Measurements from ENCODE around the gene FARP2. TPM values are rescaled to one million over a fixed set of nuclear protein-coding genes. Genes with fewer than 3 reads are reported as not detected.

The FARP2 gene
- 11.5 and 13.9 TPM in 2 replicates for polyA plus RNA-seq (2012; rRNA removed)
- polyA plus RNA-seq (2012; cell fraction: cytosol; rRNA removed): 11.9 and 13.0 TPM in 2 replicates
- 34.1 and 68.4 TPM in 2 replicates for polyA plus RNA-seq (2012; cell fraction: nucleus; rRNA removed)

DNA sequence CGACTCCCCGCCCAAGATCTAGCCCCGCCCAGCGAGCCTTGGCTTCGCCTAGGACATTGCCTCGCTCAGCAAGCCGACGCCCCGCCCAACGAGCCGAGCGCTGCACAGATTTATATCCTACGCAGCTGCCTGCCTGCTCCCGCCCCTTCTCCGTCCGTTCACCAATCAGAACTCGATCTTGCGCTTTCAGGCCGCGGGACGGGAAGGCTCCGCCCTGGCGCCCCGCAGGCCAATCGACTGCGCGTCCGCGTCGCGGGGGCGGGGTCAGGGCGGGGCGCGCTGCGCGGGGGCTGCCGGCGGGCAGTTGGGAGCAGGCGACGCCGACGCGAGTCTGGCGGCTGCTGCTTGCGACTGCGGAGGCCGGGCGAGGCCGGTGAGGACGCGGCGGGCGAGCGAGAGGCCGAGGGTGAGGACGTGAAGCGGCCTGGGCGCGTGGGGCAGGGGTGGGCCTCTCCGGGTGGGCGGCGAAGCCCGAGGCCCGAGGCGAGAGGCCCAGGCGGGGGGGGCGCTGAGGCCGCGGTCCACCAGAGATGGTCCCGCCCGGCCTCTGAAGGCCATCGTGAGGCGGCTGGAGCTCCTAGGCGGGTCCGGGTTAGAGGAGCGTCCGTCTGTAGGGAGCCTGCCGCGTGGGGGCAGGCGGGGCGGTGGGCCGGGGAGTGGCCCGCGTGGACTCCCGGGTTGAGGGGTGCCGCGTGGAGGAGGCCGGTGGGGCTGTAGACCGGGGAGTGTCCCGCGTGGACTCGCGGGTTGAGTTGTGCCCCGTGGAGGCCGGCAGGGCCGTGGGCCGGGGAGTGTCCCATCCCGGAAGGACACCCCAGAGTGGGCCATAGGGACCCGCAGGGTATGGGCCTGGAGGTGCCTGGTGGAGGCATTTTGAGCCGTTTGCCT lies at the start of gene FARP2:
TSS of gene FARP2 (plus strand) at position 303 of the 888 bp plus-strand sequence. CDS start 16,823 bp downstream, outside the sequence.
- H2AFZ ChIP-seq (ENCODE audit: low read depth): peak within 1 kb of the TSS; percentile 37; the same call in 1 of the 2 replicates
- peak within 1 kb of the TSS; percentile 90 for H3K9ac ChIP-seq
- POLR2A ChIA-PET: interaction anchor here (1.0 kb wide), 1 partner anchor 347 kb away, joined by 3 read pairs; no protein-coding TSS in a partner anchor
- H3K27ac ChIP-seq (ENCODE audit: low read depth in 2 of 2, low read length in 1 of 2): peak within 1 kb of the TSS; percentile 59 to 72
- H3K4me2 ChIP-seq: peak within 1 kb of the TSS; percentile 78
- H3K9me2 ChIP-seq: no peaks in the 10 kb centered on the region
- CTCF ChIA-PET: no interaction called here
- peaks cover 49% of the 10 kb centered on the region for H3K79me2 ChIP-seq (ENCODE audit: insufficient read depth)
- TF ChIP-seq SIN3A (IDR thresholded peaks at IDR 0.05; ENCODE audit: borderline replicate concordance, low read depth, low read length) (0 out of 2 replicates have a peak, but pooled peaks have one; percentile 44), NRF1 (IDR thresholded peaks at IDR 0.05; ENCODE audit: low read depth, low read length) (peak; percentile 66), MXI1 (IDR thresholded peaks at IDR 0.05; ENCODE audit: low read depth, low read length) (peak; percentile 43; the same call in 1 of the 2 replicates), TCF12 (IDR thresholded peaks at IDR 0.05) (no peak), TAF1 (IDR thresholded peaks at IDR 0.05; ENCODE audit: borderline replicate concordance, low read depth, low read length) (peak; percentile 89), POLR2AphosphoS5 (IDR thresholded peaks at IDR 0.05; ENCODE audit: low read depth, low read length) (peak; percentile 80), EZH2phosphoT487 (IDR thresholded peaks at IDR 0.05; ENCODE audit: borderline replicate concordance, low read depth) (no peak), MAX (IDR thresholded peaks at IDR 0.05; ENCODE audit: low read depth) (peak; percentile 54; the same call in 1 of the 2 replicates)
- TF ChIP-seq, protein P1, sequence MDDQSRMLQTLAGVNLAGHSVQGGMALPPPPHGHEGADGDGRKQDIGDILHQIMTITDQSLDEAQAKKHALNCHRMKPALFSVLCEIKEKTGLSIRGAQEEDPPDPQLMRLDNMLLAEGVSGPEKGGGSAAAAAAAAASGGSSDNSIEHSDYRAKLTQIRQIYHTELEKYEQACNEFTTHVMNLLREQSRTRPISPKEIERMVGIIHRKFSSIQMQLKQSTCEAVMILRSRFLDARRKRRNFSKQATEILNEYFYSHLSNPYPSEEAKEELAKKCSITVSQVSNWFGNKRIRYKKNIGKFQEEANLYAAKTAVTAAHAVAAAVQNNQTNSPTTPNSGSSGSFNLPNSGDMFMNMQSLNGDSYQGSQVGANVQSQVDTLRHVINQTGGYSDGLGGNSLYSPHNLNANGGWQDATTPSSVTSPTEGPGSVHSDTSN (IDR thresholded peaks at IDR 0.05): peak; percentile 50
- H3F3A ChIP-seq (replicated peaks; ENCODE audit: insufficient read depth): peaks cover 40% of the 10 kb centered on the region
- 0% methylated on average over 26 of the region's 101 CpGs for WGBS (ENCODE audit: low lambda C conversion rate)
- peak; percentile 95 for DNase-seq
- no peaks in the 10 kb centered on the region for H3K9me3 ChIP-seq
- peaks cover 38% of the 10 kb centered on the region for H4K20me1 ChIP-seq (ENCODE audit: insufficient read depth)
- peak within 1 kb of the TSS; percentile 73 to 97 for H3K4me3 ChIP-seq (ENCODE audit: low read depth in 2 of 2, low read length in 1 of 2)
- peaks cover 23 to 39% of the 10 kb centered on the region in 2 experiments for H3K36me3 ChIP-seq (replicated peaks in 1 of 2; ENCODE audit: control insufficient read depth in 1 of 2, insufficient read depth in 2 of 2, low read length in 1 of 2)
- H3K27me3 ChIP-seq (ENCODE audit: insufficient read depth): no peaks in the 10 kb centered on the region
- peaks cover 0 to 13% of the 10 kb centered on the region in 2 experiments; a peak in 3 of 4 replicates for H3K4me1 ChIP-seq (ENCODE audit: control insufficient read depth in 1 of 2, insufficient read depth in 2 of 2, low read depth in 1 of 2, low read length in 1 of 2)

DNA sequence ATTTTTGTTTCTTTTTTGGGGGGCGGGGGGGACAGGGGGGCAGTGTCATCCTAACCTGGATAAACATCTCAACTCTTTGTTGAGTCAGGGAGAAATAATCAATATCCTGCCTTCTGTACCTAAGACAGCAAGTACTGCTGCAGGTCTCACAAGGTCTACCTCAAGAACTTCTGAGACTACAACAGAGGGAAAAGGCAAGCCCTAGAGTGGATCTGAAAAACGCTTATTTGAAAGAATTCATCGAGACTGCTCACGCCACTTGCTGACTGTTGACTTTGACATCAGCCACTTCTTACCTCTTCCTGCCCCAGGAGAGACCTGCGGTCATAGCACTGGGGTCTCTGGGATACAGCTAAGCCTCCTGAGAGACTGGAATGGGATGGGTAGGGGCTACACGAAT lies 49.0 kb upstream of the FARP2 start:
- no peak overlapping the region for H3K4me2 ChIP-seq
- H3K27me3 ChIP-seq (ENCODE audit: insufficient read depth): no peaks in the 10 kb centered on the region
- no peak overlapping the region for H3K27ac ChIP-seq (ENCODE audit: low read depth in 2 of 2, low read length in 1 of 2)
- peaks cover 100% of the 10 kb centered on the region for H3K79me2 ChIP-seq (ENCODE audit: insufficient read depth)
- peaks cover 0 to 40% of the 10 kb centered on the region in 2 experiments; a peak in 2 of 4 replicates for H3K4me1 ChIP-seq (ENCODE audit: control insufficient read depth in 1 of 2, insufficient read depth in 2 of 2, low read depth in 1 of 2, low read length in 1 of 2)
- H3K9ac ChIP-seq: no peak overlapping the region
- H3F3A ChIP-seq (replicated peaks; ENCODE audit: insufficient read depth): no peaks in the 10 kb centered on the region
- WGBS (ENCODE audit: low lambda C conversion rate): 97% methylated on average over 6 of the region's 6 CpGs
- DNase-seq: no peak
- no peaks in the 10 kb centered on the region for H3K9me3 ChIP-seq
- no peak for TF ChIP-seq EP300 (IDR thresholded peaks at IDR 0.05; ENCODE audit: borderline replicate concordance in 1 of 2, low read depth in 1 of 2, low read length in 1 of 2)
- no peak for TF ChIP-seq MAX (IDR thresholded peaks at IDR 0.05; ENCODE audit: low read depth)
- no peak for TF ChIP-seq MEF2A (IDR thresholded peaks at IDR 0.05; ENCODE audit: borderline replicate concordance, low read depth)
- no peak for TF ChIP-seq MXI1 (IDR thresholded peaks at IDR 0.05; ENCODE audit: low read depth, low read length)
- TF ChIP-seq GATA2 (CRISPR knock-in tag; IDR thresholded peaks at IDR 0.05): no peak
- TF ChIP-seq SIN3A (IDR thresholded peaks at IDR 0.05; ENCODE audit: borderline replicate concordance, low read depth, low read length): no peak
- no peak for TF ChIP-seq SMC3 (IDR thresholded peaks at IDR 0.05; ENCODE audit: low read depth, low read length)
- TF ChIP-seq, protein P2, sequence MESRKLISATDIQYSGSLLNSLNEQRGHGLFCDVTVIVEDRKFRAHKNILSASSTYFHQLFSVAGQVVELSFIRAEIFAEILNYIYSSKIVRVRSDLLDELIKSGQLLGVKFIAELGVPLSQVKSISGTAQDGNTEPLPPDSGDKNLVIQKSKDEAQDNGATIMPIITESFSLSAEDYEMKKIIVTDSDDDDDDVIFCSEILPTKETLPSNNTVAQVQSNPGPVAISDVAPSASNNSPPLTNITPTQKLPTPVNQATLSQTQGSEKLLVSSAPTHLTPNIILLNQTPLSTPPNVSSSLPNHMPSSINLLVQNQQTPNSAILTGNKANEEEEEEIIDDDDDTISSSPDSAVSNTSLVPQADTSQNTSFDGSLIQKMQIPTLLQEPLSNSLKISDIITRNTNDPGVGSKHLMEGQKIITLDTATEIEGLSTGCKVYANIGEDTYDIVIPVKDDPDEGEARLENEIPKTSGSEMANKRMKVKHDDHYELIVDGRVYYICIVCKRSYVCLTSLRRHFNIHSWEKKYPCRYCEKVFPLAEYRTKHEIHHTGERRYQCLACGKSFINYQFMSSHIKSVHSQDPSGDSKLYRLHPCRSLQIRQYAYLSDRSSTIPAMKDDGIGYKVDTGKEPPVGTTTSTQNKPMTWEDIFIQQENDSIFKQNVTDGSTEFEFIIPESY (IDR thresholded peaks at IDR 0.05; ENCODE audit: borderline replicate concordance, low read depth): no peak
- no peak for TF ChIP-seq IRF3 (IDR thresholded peaks at IDR 0.05; ENCODE audit: low read depth, low read length)
- TF ChIP-seq FOSL2 (IDR thresholded peaks at IDR 0.05; ENCODE audit: borderline replicate concordance, low read depth): no peak
- TF ChIP-seq CHD2 (IDR thresholded peaks at IDR 0.05; ENCODE audit: low read length, partially characterized antibody): no peak
- no peak for TF ChIP-seq ELF1 (IDR thresholded peaks at IDR 0.05)
- TF ChIP-seq RAD21 (IDR thresholded peaks at IDR 0.05; ENCODE audit: low read length): no peak
- ChIA-PET CTCF (interaction anchor here (0.7 kb wide), 1 partner anchor 14 kb away, joined by 3 read pairs; no protein-coding TSS in a partner anchor), POLR2A (interaction anchor here (0.9 kb wide), 1 partner anchor 15 kb away, joined by 3 read pairs; no protein-coding TSS in a partner anchor)
- H2AFZ ChIP-seq (ENCODE audit: low read depth): no peak overlapping the region
- no peaks in the 10 kb centered on the region for H3K9me2 ChIP-seq
- peaks cover 90% of the 10 kb centered on the region for H4K20me1 ChIP-seq (ENCODE audit: insufficient read depth)
- H3K36me3 ChIP-seq (replicated peaks in 1 of 2; ENCODE audit: control insufficient read depth in 1 of 2, insufficient read depth in 2 of 2, low read length in 1 of 2): peaks cover 0 to 3% of the 10 kb centered on the region in 2 experiments
- H3K4me3 ChIP-seq (ENCODE audit: low read depth in 2 of 2, low read length in 1 of 2): no peak overlapping the region
